Measurements from ENCODE around the gene NDUFA11. TPM values are rescaled to one million over a fixed set of nuclear protein-coding genes. Genes with fewer than 3 reads are reported as not detected.

Gene NDUFA11
- total and polyA plus RNA-seq, 2 of the 13 experiments (the other 11 are each of a cell fraction or from before 2014, with no cell fraction given), result 286 to 378 TPM

DNA sequence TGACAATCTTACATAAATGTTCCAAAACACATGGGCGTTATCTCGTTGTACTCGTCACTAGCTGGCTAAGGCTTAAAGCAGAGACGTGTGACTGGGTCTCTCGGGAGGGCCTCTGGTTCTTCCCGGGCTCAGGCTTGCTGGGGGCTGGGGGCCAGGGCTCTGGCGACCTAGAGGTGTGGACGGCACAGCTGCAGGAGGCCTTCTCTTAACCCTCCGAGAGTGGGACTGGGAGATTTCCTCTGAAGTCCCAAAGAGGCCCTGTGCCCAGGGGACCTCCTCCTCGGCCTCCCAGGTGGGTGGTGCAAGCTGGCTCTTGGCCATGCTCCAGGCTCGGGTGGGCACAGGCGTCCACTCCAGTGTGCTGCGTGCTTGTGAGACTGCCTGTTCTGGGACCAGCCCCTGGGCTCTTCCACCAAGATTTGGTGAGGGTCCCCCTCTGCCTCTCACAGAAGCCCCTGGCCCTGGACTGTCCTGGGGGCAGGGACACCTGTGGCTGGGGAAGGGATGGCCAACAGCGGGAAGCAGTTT is 12.7 kb upstream of the NDUFA11 start:
- ATAC-seq, result no peak
- 91% methylated on average over 5 of the region's 14 CpGs for WGBS (ENCODE audit: low lambda C conversion rate)
- TF ChIP-seq ZNF839 (CRISPR knock-in tag; IDR thresholded peaks at IDR 0.05; ENCODE audit: borderline replicate concordance) (no peak), STAT6 (CRISPR knock-in tag; IDR thresholded peaks at IDR 0.05; ENCODE audit: borderline replicate concordance) (no peak), ARID4A (CRISPR knock-in tag; IDR thresholded peaks at IDR 0.05; ENCODE audit: borderline replicate concordance) (no peak), POGZ (CRISPR knock-in tag; IDR thresholded peaks at IDR 0.05) (no peak), CREM (IDR thresholded peaks at IDR 0.05) (no peak), CREM (CRISPR knock-in tag; IDR thresholded peaks at IDR 0.05) (no peak), ZNF24 (IDR thresholded peaks at IDR 0.05) (no peak), ZNF33A (CRISPR knock-in tag; IDR thresholded peaks at IDR 0.05; ENCODE audit: borderline replicate concordance) (no peak), E2F2 (CRISPR knock-in tag; IDR thresholded peaks at IDR 0.05; ENCODE audit: borderline replicate concordance) (no peak), REL (CRISPR knock-in tag; conservative IDR thresholded peaks at IDR 0.05) (no peak)
- TF ChIP-seq, protein P1, sequence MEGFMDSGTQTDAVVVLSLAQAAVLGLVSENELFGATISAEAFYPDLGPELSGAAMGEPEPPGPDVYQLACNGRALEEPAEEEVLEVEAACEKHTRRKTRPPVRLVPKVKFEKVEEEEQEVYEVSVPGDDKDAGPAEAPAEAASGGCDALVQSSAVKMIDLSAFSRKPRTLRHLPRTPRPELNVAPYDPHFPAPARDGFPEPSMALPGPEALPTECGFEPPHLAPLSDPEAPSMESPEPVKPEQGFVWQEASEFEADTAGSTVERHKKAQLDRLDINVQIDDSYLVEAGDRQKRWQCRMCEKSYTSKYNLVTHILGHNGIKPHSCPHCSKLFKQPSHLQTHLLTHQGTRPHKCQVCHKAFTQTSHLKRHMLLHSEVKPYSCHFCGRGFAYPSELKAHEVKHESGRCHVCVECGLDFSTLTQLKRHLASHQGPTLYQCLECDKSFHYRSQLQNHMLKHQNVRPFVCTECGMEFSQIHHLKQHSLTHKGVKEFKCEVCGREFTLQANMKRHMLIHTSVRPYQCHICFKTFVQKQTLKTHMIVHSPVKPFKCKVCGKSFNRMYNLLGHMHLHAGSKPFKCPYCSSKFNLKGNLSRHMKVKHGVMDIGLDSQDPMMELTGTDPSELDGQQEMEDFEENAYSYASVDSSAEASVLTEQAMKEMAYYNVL (CRISPR knock-in tag; IDR thresholded peaks at IDR 0.05; ENCODE audit: borderline replicate concordance), result no peak
- TF ChIP-seq, protein P2, sequence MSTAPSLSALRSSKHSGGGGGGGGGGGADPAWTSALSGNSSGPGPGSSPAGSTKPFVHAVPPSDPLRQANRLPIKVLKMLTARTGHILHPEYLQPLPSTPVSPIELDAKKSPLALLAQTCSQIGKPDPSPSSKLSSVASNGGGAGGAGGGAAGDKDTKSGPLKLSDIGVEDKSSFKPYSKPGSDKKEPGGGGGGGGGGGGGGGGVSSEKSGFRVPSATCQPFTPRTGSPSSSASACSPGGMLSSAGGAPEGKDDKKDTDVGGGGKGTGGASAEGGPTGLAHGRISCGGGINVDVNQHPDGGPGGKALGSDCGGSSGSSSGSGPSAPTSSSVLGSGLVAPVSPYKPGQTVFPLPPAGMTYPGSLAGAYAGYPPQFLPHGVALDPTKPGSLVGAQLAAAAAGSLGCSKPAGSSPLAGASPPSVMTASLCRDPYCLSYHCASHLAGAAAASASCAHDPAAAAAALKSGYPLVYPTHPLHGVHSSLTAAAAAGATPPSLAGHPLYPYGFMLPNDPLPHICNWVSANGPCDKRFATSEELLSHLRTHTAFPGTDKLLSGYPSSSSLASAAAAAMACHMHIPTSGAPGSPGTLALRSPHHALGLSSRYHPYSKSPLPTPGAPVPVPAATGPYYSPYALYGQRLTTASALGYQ (CRISPR knock-in tag; IDR thresholded peaks at IDR 0.05), result no peak

More for the DNA sequence above, 12.7 kb upstream of the NDUFA11 start:
- Histone ChIP-seq H3K36me3 (replicated peaks in 1 of 2; ENCODE audit: control insufficient read depth in 1 of 2, insufficient read depth in 2 of 2, low read length in 2 of 2) (peaks cover 26 to 48% of the 10 kb centered on the region in 2 experiments; a peak in 4 of 5 replicates), H4K20me1 (ENCODE audit: insufficient read depth, low read length) (no peaks in the 10 kb centered on the region), H3K27me3 (ENCODE audit: control insufficient read depth in 1 of 2, insufficient read depth in 2 of 2, low read length in 2 of 2) (no peaks in the 10 kb centered on the region), H3K9me3 (ENCODE audit: low read length) (no peaks in the 10 kb centered on the region), H3K79me2 (ENCODE audit: insufficient read depth, low read length) (no peaks in the 10 kb centered on the region), H3K9ac (ENCODE audit: insufficient read depth, low read depth, low read length) (no peak overlapping the region), H3K27ac (ENCODE audit: extremely low read length, insufficient read depth, low read length) (no peak overlapping the region), H3K4me2 (ENCODE audit: low read depth, low read length) (no peak overlapping the region), H3K4me1 (ENCODE audit: insufficient read depth, low read length) (peaks cover 44% of the 10 kb centered on the region), H3K4me3 (replicated peaks in 1 of 3; ENCODE audit: insufficient read depth in 1 of 3, low read depth in 2 of 3, low read length in 3 of 3) (no peak overlapping the region), H2AFZ (ENCODE audit: low read length) (no peak overlapping the region)
- in situ Hi-C loops (cut with HindIII; ENCODE audit: extremely low pct_ligation_motif_present, low pct_unique_long_range_greater_than_20kb), result no loop called here
- BruUV-seq (replicated peaks), result TSS peak; percentile 45
- no peak for DNase-seq (ENCODE audit: low spot score)
- intact Hi-C loops (cut with micrococcal nuclease; ENCODE audit: unreplicated experiment), result no loop called here
- no peak for FAIRE-seq
- POLR2A ChIA-PET, result interaction anchor here (1.0 kb wide), 1 partner anchor 12 kb away, joined by 3 read pairs; no protein-coding TSS in a partner anchor
- CTCF ChIA-PET (ENCODE audit: low intra/inter-chr PET ratio, low total read pairs), result no interaction called here
